Activated T-helper 1 cell treated with anti-CD3 and anti-CD28 coated beads, Interleukin-2, amount 50 U/mL, for 16 hours (primary cell): ENCODE data around the gene ZNF460.
"Not testable (repeated sequence)": the region's sequence is repeated elsewhere in the genome, so short reads cannot be mapped to it uniquely, and the experiment has no call there.

Experiments
- DNase-seq, 2 donors: peaks; one replicate each; pipeline ENCODE4 v3.0.0-alpha.2; 2020; ENCODE audit warnings: low read depth in 1 of 2, low spot score in 1 of 2

Gene ZNF460

GRCh38 chr19:57280165-57280961 lies at the start of gene ZNF460:
ZNF460 (plus strand) TSS chr19:57280485; CDS start chr19:57280807, 322 bp downstream.
- DNase-seq, result peak; percentile 94

GRCh38 chr19:57231686-57232085 lies 48.6 kb upstream of the ZNF460 start:
- no peak for DNase-seq

GRCh38 chr19:57233207-57233606 lies 47.1 kb upstream of the ZNF460 start:
- DNase-seq, result no peak

GRCh38 chr19:57239982-57240310 lies 40.3 kb upstream of the ZNF460 start:
- DNase-seq, result no peak

GRCh38 chr19:57240311-57241090 lies 39.8 kb upstream of the ZNF460 start, which contains the start of gene ZNF805:
ZNF805 (plus strand) TSS chr19:57240632; CDS start chr19:57240892, 260 bp downstream.
- peak; percentile 93 for DNase-seq

- no peak for DNase-seq
Observed at GRCh38 chr19:57241176-57241575, 39.1 kb upstream of the ZNF460 start.

GRCh38 chr19:57242821-57243220 lies 37.5 kb upstream of the ZNF460 start:
- no peak for DNase-seq

GRCh38 chr19:57244513-57244912 lies 35.8 kb upstream of the ZNF460 start:
- no peak for DNase-seq

- DNase-seq, result no peak
Observed at GRCh38 chr19:57245066-57245465, 35.2 kb upstream of the ZNF460 start.

- DNase-seq, result no peak
Observed at GRCh38 chr19:57245959-57246358, 34.3 kb upstream of the ZNF460 start.

- no peak for DNase-seq
Observed at GRCh38 chr19:57248646-57249045, 31.6 kb upstream of the ZNF460 start.

- DNase-seq, result no peak
Observed at GRCh38 chr19:57249329-57249728, 31.0 kb upstream of the ZNF460 start.

GRCh38 chr19:57253767-57254166 lies 26.5 kb upstream of the ZNF460 start:
- not testable (repeated sequence) for DNase-seq

- no peak for DNase-seq
Observed at GRCh38 chr19:57262044-57262443, 18.2 kb upstream of the ZNF460 start.

GRCh38 chr19:57263244-57263741 lies 17.0 kb upstream of the ZNF460 start:
- DNase-seq, result no peak

GRCh38 chr19:57267291-57267690 lies 13.0 kb upstream of the ZNF460 start:
- no peak for DNase-seq

- no peak for DNase-seq
Observed at GRCh38 chr19:57269515-57270250, 10.6 kb upstream of the ZNF460 start.

- DNase-seq, result no peak
Observed at GRCh38 chr19:57271280-57271679, 9.0 kb upstream of the ZNF460 start.

- DNase-seq, result no peak
Observed at GRCh38 chr19:57273014-57273413, 7.3 kb upstream of the ZNF460 start.

- DNase-seq, result no peak
Observed at GRCh38 chr19:57276430-57276829, 3.9 kb upstream of the ZNF460 start.

GRCh38 chr19:57278481-57278880 lies 1.8 kb upstream of the ZNF460 start:
- not testable (repeated sequence) for DNase-seq
